NK-92 (cell line): ENCODE measurements around the gene IL19.

Experiments
- DNase-seq: peaks from one replicate; lab custom pipeline; 2025; ENCODE audit not compliant: unreplicated experiment; lab: John Stamatoyannopoulos, UW

IL19 gene

GRCh38 chr1:206885341-206886060 lies 114.9 kb downstream of the IL19 start:
- no peak for DNase-seq

- no peak for DNase-seq
Observed at GRCh38 chr1:206886831-206887230, 116.3 kb downstream of the IL19 start.

GRCh38 chr1:206887701-206888100 lies 117.1 kb downstream of the IL19 start:
- DNase-seq, result no peak

- DNase-seq, result no peak
Observed at GRCh38 chr1:206890125-206891060, 119.8 kb downstream of the IL19 start.

- no peak for DNase-seq
Observed at GRCh38 chr1:206891412-206891811, 120.8 kb downstream of the IL19 start.
